Loucy (cell line): ENCODE data around the gene EXOSC7.

Experiments used
- EZH2phosphoT487 ChIP-seq: fragments of 200-600 bp; IDR thresholded peaks from 2 replicates; pipeline ENCODE4 v1.6.1; 2018; ENCODE audit warnings: antibody characterized with exemption, mild to moderate bottlenecking, moderate library complexity, borderline replicate concordance
- TF ChIP-seq, protein P1 (sequence below): fragments of 200-600 bp; sonication (generic); conservative IDR thresholded peaks from 2 replicates; pipeline ENCODE4 v1.5.1; 2014; ENCODE audit warnings: mild to moderate bottlenecking, antibody characterized with exemption, low read length

DNA sequence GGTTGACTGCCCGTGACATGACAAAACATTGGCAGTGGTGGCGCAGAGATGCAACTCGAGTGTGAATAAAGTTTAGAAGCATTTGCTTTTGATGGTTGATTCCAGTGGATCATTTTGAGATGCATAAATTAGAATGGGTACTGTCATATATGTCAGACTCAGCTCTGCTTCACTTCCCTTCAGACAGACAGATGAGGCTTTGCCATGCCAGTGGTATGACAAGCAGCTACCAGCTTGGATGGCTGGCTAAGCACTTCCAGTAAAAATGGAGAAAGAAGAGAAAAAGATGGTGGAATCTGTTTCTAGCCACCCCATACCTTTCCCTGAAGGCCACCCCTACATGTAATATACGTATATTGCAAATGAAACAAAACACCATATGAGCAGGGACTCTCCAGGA lies 36.5 kb downstream of the EXOSC7 start:
- TF ChIP-seq, protein P1, sequence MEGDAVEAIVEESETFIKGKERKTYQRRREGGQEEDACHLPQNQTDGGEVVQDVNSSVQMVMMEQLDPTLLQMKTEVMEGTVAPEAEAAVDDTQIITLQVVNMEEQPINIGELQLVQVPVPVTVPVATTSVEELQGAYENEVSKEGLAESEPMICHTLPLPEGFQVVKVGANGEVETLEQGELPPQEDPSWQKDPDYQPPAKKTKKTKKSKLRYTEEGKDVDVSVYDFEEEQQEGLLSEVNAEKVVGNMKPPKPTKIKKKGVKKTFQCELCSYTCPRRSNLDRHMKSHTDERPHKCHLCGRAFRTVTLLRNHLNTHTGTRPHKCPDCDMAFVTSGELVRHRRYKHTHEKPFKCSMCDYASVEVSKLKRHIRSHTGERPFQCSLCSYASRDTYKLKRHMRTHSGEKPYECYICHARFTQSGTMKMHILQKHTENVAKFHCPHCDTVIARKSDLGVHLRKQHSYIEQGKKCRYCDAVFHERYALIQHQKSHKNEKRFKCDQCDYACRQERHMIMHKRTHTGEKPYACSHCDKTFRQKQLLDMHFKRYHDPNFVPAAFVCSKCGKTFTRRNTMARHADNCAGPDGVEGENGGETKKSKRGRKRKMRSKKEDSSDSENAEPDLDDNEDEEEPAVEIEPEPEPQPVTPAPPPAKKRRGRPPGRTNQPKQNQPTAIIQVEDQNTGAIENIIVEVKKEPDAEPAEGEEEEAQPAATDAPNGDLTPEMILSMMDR = no peak
- no peak for TF ChIP-seq EZH2phosphoT487
